GM19467 (cell line): ENCODE data around the gene ARHGEF4.

Experiments
- ATAC-seq: cut with Tn5 transposase; IDR thresholded peaks from one replicate; pipeline ENCODE4 v1.9.1; 2021; ENCODE audit warnings: mild to moderate bottlenecking, moderate library complexity; ENCODE audit not compliant: unreplicated experiment

The ARHGEF4 gene

GRCh38 chr2:130836501-130837174, at the start of gene ARHGEF4:
TSS of gene ARHGEF4 (plus strand) at chr2:130836914. CDS start at chr2:130836954, 40 bp downstream.
- ATAC-seq: no peak

DNA sequence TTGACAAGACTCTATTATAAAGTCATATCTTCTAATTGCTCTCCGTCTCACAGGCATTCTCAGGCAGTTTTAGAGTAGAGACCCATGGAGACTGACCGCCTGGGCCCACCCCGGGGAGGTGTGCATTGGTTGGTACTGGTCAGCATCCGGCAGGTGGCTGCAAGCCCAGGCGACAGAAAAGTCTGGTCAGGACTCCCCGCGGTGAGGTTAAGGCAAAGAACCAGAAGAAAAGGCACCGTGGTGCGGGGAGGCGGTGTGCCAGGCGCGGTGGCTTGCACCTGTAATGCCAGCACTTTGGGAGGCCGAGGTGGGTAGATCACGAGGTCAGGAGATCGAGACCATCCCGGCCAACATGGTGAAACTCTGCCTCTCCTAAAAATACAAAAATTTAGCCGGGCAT, 48.9 kb upstream of the ARHGEF4 start:
- no peak for ATAC-seq

DNA sequence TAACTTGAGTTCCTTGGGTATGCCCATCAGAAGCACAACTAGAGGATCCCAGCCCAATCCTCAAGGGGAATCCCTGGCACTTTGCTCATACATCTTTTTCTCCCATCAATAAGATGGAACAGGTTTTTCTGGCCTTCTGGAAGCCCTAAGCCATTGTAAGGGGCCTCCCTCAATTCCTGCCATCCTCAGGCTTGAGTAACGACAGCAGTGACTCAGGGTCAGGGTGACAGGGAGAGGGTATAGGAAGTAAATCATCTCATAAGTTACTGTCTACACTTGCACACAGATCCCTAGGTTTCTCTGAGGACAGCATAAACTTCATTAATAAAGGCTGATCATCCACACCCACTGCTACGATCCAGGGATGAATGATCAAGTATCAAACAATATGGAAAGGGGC, 46.4 kb upstream of the ARHGEF4 start:
- no peak for ATAC-seq

GRCh38 chr2:130790804-130791616, 45.7 kb upstream of the ARHGEF4 start:
- no peak for ATAC-seq

GRCh38 chr2:130791617-130791939, 45.1 kb upstream of the ARHGEF4 start:
- no peak for ATAC-seq

- ATAC-seq: no peak
Measured at GRCh38 chr2:130795431-130795830, 41.3 kb upstream of the ARHGEF4 start.

DNA sequence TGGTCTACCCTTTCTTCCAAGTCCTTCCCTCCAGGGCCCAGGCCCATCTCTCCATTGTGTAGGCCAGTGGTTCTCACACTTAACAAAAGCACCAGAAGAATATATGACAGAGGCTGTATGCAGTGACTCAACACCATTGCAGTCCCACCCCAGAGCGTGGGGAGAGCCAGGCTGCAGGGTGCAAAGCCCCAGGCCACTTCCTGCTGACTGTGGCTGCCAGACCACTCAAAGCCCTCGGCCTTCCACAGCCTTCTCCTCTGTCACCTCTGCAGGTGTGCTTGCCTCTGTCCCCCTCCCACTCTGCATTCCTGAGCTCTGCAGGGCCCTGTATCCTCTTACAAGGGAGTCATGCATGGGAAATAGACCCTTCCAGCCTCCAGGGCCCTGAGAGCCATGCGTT, 40.4 kb upstream of the ARHGEF4 start:
- no peak for ATAC-seq

DNA sequence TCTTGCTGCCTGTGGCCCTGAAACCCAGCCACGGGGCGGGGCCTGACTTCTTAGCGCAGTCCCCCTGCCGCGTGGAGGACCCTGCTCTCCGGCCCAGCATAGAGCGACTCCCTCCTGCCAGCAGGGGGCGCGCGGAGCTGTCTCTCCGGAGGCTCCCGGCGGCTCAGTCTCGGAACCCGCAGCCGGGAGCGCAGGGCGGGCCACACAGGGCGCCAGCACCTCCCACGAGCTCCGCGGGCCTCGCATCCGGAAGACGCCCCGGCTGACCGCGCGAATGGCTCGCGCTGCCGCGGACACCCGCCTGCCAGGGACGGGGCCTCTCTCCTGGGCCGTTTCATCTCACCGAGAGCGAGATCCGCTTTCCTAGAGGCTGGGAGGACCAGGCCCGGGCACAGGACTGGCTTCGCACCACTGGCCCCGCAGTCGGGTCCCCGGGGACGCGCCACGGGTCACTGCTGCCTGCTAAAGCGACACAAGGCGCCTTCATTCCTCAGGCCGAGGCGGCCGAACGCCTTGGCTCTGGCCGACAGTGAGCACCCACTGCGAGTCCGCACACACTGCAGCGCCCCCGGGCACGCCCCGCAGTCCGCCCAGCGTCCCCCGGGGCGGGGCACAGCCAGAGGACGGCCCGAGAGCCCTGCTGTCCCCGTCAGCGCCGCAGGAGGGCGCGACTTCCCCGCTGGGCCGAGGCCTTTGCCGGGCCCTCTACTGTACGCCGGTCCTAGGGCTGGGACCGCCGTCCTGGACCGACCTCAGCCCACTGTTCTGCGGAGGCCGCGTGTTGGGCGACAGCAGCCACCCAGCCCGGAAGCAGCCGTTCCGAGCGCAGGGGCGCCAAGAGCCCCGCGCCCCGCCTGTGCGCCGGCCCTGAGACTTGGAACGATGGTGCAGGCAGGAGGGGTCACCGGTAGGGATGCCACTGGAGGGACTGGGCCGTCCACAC, 39.0 kb upstream of the ARHGEF4 start:
- peak; percentile 86 for ATAC-seq

DNA sequence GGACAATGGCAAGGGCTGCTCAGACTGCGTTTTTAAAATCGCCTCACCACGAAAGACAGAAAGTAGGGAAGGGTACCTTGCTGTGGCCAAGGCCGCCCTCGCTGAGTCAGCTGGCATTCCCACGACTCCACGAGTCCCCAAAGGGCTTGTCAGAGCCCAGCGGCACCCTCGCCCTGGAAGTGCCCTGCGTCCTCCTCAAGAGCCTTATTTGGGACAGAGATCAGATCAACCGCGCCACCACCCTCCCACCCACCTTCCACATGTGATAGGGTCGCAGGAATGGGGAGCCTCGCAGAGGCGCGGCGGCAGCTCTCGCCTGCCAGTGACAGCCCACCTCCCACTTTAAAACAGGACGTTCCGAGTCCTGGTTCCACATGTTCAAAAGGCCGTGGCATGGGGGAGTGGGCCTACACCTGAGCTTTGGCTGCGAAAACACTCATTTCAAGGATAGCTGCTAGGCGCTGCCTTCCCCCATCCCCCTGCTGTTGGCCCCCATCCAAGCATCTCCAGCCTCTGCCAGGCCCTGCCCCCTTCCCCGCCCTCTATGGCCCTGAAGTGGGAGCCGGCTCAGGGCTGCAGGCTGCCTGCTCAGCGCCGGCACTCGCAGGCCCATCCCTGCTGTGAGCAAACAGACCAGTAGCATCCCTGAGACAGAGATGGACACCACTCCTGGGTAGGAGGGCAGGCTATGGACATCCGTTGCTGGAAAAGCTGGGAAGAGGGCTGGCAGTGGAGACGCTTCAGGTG, 38.1 kb upstream of the ARHGEF4 start:
- ATAC-seq: no peak

- ATAC-seq: no peak
Measured at GRCh38 chr2:130799295-130799694, 37.4 kb upstream of the ARHGEF4 start.

DNA sequence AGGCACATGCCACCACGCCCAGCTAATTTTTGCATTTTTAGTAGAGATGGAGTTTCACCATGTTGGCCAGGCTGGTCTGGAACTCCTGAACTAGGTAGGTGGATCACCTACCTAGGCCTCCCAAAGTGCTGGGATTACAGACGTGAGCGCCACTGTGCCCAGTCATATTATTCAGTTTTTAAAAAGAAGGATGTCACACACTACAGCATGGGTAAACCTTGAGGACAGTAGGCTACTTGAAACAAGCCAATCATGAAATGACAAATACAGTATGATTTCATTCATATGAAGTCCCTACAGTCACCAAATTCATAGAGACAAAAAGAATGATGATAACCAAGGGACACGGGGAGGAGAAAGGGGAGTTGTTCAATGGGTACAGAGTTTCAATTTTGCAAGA, 31.1 kb upstream of the ARHGEF4 start:
- no peak for ATAC-seq

- ATAC-seq: no peak
Measured at GRCh38 chr2:130806370-130806769, 30.3 kb upstream of the ARHGEF4 start.

GRCh38 chr2:130807659-130808385, 28.9 kb upstream of the ARHGEF4 start:
- ATAC-seq: no peak

DNA sequence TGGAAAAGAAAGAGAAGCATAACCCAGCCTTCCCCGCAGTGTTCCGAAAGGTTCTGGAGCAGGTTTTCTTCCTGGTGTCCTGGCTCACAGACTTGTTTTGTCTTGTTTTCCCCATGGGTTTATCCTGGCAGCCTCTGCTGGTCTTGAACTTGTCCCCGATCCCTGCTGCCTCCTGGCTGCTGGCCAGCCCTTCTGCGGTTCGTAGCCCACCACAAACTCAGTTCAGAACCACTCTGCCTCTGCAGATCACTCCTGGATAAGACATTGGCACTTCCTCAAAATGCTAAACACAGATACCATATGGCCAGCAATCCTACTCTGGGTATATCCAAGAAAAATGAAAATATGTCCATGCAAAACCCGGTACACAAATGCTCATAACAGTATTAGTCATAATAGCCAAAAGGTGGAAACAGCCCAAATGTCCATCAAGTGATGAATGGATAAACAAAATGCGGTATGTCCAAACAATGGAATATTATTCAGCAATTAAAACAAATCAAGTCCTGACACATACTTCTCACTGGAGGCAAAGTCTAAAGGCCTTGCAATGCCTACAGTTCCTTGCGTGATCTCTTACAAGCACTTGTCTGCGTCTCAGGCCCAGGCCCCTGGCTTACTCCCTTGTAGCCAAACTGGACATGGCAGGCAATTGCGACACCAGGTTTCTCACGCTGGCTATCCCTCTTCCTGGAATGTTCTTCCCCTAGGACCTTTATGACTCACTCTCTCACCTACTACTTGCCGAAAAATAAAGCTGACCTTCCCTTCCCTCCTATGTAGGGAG, 28.0 kb upstream of the ARHGEF4 start:
- no peak for ATAC-seq

GRCh38 chr2:130810490-130810889, 26.2 kb upstream of the ARHGEF4 start:
- no peak for ATAC-seq

GRCh38 chr2:130813722-130814121, 23.0 kb upstream of the ARHGEF4 start:
- no peak for ATAC-seq

DNA sequence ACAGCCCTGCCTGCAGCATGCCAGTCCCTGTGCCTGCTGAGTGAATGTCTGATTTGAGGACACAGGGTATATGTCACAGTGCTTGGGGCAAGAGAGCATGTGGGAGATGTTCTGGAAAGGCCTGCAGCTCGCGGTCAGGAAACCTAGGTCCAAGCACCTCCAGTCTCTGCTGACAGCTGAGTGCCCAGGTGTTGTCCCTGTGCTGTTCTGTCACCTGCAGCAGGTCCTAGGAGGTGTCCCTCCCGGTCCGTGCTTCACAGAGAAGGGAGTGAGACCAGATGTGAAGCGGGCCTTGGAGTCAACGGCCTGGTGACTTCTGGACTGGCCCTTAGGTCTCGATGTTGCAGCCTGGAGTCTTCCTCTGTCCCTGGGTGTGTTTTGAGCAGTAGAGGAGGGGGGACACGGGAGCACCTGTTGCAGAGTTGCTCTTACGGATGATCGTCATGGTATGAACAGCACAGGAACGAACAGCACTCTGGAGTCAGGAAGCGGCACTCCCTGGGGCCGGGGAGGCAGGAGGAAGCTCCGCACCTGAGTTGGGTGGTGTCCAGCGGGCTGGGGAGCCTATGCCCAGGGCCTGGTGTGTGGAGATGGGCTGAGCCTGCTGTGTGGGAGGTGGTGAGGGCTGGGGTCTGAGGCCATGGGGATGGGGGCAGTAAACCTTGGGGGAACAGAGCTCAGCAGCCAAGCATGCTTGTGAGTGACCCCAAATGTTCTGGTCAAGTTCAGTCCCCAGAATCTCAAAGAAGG, 21.6 kb upstream of the ARHGEF4 start:
- no peak for ATAC-seq

DNA sequence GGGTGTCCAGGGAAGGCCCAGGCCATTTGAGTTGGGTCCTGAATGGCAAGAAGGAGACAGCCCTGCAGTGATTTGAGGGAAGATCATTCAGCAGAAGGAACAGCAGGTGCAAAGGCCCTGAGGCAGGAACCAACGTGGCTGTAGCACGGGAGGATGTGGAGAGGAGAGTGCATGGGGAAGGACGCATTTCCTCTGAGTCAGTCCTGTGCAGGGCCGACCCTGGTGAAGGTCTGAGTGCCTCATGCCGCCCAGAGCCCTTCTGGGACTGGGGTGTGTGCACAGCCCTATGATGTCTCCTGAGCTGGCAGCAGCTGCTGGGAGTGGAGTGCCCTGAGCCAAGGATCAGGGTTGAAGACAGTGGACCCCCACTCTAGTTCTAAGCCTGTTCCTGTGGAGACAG, 17.9 kb upstream of the ARHGEF4 start:
- ATAC-seq: no peak

DNA sequence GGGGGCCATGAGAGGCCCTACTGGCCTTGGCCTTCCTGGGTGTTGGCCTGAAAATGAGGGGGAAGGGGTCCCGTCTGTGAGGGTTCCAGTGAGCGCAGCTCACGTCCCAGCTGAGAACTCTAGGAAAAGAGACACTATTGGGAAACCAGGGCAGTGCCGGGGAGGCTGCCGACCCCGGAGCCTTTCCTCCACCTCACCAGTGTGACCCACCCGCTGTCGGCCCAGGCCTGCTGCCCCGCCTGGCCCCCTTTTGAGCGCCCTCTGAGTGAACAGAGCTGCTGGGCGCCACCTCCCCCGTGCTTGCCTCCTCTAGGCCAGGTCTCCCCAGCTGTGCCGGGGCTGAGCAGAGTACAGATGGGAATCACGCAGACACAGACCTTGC, 17.5 kb upstream of the ARHGEF4 start:
- no peak for ATAC-seq
